GM12873 (cell line): ENCODE results near the gene THSD4.

Experiments used
- TF ChIP-seq, protein P1 (sequence below): IDR thresholded peaks from 2 replicates; pipeline ENCODE4 v1.5.1; 2012; ENCODE audit warnings: low read depth, mild to moderate bottlenecking, moderate library complexity, low read length, control low read depth; ENCODE audit not compliant: insufficient read depth; ENCODE audit errors: missing control alignments

Gene THSD4

GRCh38 chr15:71097890-71098289 lies 17.4 kb upstream of the THSD4 start:
- TF ChIP-seq, protein P1, sequence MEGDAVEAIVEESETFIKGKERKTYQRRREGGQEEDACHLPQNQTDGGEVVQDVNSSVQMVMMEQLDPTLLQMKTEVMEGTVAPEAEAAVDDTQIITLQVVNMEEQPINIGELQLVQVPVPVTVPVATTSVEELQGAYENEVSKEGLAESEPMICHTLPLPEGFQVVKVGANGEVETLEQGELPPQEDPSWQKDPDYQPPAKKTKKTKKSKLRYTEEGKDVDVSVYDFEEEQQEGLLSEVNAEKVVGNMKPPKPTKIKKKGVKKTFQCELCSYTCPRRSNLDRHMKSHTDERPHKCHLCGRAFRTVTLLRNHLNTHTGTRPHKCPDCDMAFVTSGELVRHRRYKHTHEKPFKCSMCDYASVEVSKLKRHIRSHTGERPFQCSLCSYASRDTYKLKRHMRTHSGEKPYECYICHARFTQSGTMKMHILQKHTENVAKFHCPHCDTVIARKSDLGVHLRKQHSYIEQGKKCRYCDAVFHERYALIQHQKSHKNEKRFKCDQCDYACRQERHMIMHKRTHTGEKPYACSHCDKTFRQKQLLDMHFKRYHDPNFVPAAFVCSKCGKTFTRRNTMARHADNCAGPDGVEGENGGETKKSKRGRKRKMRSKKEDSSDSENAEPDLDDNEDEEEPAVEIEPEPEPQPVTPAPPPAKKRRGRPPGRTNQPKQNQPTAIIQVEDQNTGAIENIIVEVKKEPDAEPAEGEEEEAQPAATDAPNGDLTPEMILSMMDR = no peak

GRCh38 chr15:71098920-71099319 lies 16.4 kb upstream of the THSD4 start:
- TF ChIP-seq, protein P1 = no peak

DNA sequence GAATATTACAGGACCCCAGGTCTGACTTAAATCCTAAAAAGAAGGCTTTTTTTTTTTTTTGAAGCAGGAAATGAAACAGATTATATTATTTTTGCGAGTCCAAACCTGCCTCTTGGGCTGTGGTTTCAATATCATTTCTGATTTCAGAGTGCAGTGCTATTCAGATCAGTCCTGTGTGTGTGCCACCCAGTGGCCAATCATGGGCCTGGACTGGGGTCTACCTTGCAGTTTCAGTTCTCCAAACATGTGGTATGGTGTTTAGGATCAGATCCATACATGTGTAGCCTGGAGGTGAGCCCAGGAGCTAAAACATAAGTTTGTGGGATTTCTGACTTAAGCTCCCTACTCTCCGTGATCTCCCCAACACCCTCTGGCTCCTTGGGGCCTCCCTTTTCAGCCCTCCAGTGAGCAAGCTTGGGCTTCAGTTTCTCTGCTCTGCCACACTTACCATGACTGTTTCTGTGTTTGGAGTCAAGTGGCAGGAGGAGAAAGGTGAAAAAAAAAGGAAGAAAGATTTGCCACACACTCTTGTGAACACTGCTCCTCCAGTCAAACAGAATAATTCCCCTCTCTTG lies 12.1 kb upstream of the THSD4 start:
- TF ChIP-seq, protein P1 = peak; percentile 38

- TF ChIP-seq, protein P1 = no peak
Measured at GRCh38 chr15:71104636-71105035, 10.6 kb upstream of the THSD4 start.

DNA sequence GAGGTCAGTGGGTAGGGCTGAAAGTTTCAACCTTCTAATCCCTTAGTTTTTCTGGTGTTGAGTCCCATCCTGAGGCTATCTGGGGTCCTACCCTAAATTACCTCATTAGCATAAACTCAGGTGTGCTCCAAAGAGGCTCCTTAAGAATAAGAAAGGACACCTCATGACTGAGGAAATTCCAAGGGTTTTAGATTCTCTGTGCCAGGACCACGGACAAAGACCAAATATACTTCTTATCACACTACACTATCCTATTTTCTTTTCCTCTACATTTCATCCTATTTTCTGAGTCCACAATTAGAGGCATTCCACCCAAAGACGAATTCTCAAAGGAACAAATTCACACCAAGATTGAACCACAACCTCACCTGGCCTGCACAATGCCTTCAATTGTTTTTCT lies 9.8 kb upstream of the THSD4 start:
- TF ChIP-seq, protein P1 = no peak

DNA sequence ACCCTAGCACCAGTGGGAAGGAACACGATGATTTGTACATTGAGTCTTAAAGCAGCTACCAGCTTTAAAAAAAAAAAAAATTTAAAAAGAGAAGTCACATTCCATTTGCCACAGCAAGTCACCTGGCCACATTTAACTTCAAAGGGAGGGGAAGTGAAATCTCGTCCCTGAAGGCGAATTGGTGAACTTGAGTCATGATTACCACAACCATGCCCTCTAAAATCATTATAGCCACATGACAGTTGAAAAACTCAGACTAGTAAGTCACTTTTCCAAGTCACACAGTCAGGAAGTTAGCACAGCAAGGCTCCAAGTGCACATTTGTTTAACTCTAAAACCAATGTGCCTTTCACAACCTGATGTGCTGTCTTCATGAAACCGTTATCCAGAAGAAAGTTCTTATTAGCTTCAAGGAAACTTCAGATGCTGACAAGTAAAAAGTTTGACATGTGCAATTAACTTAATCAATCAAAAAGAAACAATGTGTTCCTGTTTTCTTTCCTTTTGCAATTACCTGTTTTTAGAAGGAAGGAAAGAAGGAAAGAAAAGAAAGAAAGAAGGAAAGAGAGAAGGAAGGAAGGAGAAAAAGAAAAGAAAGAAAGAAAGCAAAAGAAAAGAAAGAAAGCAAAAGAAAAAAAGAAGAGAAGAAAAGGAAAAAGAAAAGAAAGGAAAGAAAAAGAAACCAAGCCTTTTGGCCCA lies 8.3 kb upstream of the THSD4 start:
- TF ChIP-seq, protein P1 = no peak

GRCh38 chr15:71107501-71107815 lies 7.8 kb upstream of the THSD4 start:
- TF ChIP-seq, protein P1 = no peak

GRCh38 chr15:71109130-71109529 lies 6.1 kb upstream of the THSD4 start:
- TF ChIP-seq, protein P1 = no peak
